Posterior cingulate gyrus (tissue), 11 donors: ENCODE results near the gene SORCS3.

Experiments
- DNase-seq, 10 donors: peaks; one replicate each; pipeline versions ENCODE4 v3.0.0 to v3.0.0-alpha.2; 2020 to 2021; ENCODE audit warnings: mixed read lengths in 3 of 10
- intact Hi-C: fragments of 100-400 bp; cut with DNase I; formaldehyde crosslinking; loops from one replicate; pipeline ENCODE4 v1.15.1; 2023

The SORCS3 gene

DNA sequence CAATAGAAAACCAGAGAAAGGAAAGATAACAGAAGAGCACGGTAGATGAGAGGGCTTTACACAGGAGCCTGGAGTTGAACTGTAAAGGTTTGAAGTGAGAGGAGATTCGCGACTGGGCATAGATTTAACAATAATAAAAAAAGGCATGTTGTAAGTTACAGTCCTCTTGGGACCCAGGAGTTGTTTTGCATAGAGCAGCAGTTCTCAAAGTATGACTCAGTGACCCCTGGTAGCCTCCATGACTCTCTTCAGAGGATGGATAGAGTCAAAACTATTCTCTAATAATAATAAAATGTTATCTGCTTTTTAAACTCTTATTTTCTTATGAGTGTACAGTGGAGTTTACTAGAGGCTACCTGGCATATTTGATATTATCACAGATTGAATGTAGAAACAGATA lies 262.3 kb downstream of the SORCS3 start:
- intact Hi-C loops, result no loop called here
- no peak for DNase-seq

DNA sequence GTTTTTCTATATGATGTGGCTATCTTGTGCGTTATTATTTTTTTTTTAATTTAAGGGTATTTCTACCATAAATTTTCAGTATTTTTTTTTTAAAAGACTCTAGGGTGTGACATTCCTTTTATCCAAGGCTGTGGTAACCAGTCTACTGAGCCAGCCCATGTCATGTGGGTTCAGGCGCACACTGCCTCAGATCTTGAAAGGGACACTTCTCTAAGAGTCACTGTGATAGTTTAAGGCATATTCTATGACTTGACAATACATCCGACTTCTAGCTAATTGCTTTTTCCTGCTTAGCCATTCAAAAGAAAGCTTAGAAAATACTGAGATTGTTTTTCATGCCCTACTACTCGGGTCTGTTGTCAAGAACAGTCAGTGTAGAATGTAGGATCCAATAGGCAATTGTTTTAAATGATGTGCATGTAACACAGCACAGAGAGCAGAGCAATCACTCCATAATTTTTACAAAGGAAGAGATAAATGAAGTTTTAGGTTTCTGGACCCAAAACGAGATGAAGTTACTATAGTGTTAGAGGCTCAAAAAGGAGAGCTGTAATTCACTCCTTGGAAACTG lies 263.7 kb downstream of the SORCS3 start:
- no peak for DNase-seq
- intact Hi-C loops, result no loop called here

DNA sequence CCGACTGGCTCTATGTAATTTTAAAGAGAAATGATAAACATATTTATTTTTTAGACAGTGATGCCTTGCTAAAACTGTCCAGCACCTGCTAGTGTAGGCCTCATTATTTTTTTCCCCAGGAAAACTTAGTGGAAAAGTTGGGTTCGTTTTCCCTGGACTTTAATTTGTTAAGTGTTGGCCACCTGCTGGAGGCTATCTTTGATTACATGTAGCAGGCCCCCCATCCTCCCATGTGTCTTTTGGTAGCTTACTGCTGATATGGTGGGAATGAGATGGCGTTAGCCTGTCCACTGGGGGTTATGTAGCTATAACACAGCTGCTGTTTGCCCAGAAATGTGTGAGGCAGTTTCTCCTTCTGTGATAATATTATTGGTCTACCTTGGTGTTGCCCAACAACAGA lies 265.0 kb downstream of the SORCS3 start:
- intact Hi-C loops, result no loop called here

DNA sequence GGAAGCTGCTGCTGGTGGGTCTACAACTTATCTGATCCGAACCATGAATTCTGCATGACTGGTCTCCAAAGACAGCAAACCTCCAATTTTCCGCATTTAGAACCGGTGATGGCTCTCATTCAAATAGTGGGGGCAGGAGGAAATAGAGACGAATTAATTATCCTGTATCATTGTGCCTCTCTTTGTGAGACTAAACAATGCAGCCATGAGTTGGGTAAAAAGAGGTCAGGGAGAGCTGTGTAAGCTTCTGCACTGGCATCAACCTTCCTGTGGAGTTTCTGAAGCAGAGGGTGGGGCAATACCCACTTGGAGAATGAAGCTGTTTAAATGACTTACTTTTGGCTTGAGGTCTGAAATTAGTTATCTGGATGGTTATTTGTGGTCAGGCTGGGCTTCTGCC lies 266.4 kb downstream of the SORCS3 start:
- DNase-seq, result no peak
- intact Hi-C loops, result no loop called here

More for the DNA sequence above, 265.0 kb downstream of the SORCS3 start:
- no peak for DNase-seq

DNA sequence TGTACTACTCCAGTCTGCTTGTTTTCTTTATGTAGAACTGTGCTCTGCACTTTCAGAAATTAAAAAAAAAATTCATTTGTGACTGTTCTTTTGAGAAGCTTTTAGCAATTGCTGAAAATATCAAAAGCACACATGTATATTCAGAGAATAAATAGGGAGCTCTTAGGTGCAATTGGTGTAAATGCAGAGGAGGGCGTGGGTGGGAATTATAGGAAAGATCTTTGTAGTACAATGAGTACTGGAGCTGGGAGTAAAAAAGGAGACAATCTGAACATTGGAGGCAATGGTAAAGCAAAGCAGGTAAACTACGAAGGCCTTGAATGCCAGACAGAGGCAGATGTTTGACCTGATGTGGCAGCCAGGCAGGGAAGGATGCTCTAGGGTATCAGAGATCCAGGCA lies 267.5 kb downstream of the SORCS3 start:
- intact Hi-C loops, result no loop called here
- DNase-seq, result no peak

DNA sequence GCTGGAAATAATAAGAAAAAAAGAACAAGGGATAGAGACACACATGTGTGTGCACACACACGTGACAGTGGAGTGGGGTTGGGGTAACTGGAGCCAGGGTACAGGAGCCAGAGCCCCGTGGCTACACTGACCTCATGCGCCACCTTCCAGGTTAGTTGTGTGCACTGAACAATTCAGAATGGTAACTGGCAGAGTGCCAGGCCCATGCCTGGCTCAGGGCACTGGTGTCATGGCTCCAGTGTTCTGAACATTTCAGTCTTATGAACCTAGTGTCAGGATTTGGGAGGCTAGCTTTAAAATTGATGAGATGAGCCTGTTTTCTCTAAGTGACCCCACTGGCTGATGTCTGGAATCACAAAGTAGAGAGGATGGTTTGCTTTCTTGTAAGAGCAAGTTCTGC lies 269.6 kb downstream of the SORCS3 start:
- DNase-seq, result no peak
- intact Hi-C loops, result no loop called here

DNA sequence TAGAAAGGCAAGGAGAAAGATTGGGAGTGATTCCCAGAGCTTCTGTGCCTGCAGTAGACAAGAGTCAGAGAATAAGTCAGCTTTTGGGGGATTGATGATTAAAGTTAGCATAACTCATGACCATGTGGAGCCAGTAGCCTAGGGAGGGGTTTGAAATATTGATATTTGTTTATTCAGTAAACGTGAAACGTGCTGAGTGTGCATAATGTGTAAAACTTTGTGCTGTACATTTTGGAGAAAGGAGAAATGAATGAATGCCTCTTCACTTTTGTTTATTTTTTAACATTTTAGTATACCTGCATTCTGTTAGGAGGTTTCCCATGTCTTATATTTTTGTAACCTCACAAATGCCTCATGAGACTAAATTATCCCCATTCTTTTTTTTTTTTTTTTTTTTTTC lies 272.3 kb downstream of the SORCS3 start:
- no peak for DNase-seq
- intact Hi-C loops, result no loop called here

DNA sequence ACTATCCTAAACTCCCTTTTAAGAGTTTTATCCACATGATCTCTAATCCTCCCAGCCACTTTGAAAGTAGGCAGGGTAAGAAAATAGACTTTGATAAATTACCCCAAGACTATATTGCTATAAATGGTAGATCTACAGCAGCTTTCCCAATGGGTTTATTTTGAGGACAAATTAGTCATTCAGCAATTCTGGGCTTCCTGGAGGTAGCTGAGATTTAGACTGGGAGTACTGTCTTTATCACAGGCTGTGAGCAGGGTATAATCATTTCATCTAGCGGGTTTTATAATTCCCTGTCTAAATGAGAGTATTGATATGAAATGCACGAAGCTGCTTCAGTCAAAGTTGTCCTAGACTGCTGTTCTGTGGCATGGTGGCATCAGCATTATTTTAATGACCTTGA lies 279.4 kb downstream of the SORCS3 start:
- intact Hi-C loops, result no loop called here
- DNase-seq, result no peak

DNA sequence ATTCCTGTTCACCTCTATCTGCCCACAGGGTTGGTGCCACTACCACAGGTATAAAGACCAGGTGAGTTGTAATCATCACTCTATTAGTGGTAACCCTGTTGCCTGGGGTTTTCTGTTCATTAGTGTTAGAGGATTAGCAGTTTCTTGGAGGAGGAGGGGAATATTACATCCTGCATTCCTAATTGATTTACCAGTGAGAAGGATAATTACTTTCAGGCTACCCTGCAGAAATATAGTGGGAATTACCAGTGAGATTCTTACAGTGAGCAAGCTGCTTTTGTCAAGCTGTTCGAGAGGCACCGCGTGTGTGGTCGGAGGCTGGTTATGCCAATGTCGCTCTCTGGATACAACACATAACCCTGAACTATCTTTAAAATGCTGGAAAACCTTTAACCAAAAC lies 280.7 kb downstream of the SORCS3 start:
- DNase-seq, result no peak
- intact Hi-C loops, result no loop called here

DNA sequence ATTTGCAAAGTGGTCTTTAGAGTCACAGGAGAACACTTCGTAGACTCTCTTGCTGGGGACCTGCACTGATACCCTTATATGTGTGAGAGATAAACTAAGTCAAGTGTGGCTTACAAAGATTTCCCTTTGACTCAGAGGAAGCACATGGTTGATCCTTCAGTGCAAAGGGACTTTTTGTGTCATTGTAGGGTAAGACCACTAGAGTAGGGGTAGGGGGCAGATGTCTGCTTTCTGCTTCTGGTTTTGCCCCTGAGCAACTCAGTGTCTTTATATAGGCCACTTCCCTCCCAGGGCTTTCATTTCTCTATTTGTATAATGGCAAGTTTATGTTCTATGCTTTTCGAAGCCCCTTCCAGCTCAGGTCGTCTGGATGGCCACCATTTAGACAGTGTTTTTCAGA lies 281.7 kb downstream of the SORCS3 start:
- DNase-seq, result no peak
- intact Hi-C loops, result no loop called here

DNA sequence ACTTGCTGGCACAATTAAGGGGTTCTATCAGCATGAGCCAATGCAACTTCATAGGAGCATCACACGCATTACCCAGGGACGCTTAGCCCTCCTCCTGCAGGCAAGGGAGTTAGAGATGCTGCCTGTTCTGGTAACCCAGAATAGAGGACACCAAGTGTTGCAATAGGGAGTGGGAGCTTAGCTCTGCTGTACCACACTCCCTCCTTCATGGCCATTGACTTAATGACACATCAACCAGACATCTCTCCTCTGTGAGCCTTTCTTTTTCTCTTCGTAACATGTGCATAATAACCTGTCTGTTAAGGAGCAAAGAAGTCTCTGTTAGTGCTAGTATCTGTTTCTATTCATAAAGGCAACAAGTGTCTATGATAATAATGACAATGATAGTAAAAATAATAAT lies 282.4 kb downstream of the SORCS3 start:
- no peak for DNase-seq
- intact Hi-C loops, result no loop called here

DNA sequence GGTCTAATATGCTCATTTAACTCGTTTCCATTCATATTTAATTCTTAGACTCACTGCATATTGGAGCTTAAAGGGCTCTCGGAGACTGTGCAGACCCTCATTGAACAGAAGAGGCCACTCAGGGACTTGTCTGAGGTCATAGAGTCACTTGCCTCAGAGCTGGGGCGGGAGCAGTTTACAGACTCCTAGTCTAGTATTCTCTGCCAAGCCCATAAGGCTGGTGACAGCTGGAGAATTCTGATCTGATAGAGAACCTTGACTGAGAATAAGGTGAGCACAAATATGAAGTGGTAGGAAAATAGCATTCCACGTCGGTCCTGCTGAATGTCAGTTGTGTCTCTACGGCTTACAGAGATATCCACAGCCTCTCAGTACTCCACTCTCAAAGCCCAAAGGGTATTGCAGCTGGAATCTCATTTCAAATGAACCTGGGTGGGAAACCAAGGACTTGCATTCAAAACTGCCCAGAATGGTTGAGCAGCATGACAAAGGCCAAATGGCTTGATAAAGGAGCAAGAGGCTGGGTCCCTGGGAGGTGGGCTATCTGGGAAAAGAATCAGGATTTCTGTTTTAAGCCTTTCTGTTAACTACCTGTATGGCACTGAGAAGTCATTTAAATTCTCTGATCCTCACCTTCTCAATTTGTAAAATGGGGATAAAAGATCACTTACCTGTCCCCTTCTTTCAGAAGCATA lies 283.2 kb downstream of the SORCS3 start:
- intact Hi-C loops, result no loop called here
- no peak for DNase-seq

DNA sequence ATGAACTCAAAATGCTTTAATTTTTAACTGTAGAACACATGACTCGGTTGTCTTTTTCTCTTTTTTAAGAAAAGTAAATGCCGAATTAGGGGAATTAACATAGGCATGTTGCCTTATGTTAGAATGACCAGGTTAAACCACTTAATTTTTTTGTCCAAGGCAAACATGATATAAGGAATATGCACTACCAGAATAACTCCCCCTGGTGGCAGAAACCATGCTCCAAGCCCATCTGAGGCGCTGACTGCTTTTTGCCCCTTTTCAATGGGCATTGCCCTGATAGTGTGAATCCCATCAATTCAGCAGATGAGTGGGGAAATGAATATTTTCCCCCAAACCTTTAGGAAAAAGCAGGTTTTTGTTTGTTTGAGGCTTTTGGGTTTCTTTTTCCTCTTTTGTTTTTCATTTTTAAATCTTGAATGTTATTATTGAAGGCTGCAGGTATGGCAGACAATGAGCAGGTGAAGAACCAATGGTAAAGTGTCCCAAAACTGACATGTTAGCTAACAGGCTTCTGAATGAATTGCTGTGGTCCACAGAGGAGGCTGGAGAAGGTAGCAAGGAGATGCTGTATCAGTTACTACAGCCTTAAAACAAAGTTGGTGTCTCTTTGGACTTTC lies 284.3 kb downstream of the SORCS3 start:
- intact Hi-C loops, result loop anchor here (5.0 kb wide), 1 partner anchor 283 kb away; the partner anchor contains the start of gene SORCS3
- DNase-seq, result peak in 4 of 10 donors; percentile 22 to 44 (median 31)

DNA sequence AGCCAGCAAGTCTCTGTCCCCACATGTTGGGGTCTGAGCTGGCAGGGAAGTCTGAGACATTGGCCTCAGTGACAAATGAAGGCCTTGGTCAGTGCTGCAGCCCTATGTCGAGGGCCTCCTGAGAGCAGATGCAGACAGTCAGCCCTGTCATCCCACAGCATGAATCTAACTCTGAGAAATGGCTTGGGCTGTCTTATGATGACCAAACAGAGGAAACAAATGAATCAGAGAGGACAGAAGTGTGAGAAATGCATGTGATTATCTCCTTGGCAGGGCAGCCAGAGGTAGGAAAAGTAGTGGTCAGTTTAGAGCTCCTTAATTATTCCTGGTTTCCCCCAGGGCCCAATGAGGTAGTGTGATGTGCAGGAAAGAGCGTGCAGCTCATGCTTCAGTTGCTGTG lies 287.6 kb downstream of the SORCS3 start:
- intact Hi-C loops, result loop anchor here (5.0 kb wide), 1 partner anchor 286 kb away; the partner anchor contains the start of gene SORCS3
- DNase-seq, result no peak

DNA sequence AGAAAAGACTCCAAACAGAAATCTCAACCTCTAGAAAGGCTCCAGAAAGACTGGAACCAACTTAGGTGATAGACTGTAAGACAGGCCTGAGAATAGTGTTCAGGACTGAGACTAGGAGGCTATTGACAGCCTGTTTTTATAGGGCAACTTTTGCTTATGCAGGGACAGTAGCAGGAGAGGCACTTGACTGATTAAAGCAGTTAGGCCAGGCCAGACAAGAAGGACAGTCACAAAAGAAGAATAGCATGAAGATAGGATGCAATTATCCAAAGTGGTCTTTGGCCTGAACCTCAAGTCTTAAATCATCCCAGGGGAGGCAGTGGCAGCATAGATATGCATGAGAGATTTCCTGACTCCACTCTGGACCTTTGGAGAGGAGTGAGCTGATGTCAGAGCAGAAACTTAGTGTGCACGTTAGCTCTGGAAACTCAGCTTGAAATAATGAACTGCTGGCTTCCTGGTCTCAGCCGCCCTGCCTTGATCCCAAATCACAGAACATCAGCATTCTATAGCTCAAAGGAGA lies 290.6 kb downstream of the SORCS3 start:
- DNase-seq, result no peak
- intact Hi-C loops, result no loop called here

DNA sequence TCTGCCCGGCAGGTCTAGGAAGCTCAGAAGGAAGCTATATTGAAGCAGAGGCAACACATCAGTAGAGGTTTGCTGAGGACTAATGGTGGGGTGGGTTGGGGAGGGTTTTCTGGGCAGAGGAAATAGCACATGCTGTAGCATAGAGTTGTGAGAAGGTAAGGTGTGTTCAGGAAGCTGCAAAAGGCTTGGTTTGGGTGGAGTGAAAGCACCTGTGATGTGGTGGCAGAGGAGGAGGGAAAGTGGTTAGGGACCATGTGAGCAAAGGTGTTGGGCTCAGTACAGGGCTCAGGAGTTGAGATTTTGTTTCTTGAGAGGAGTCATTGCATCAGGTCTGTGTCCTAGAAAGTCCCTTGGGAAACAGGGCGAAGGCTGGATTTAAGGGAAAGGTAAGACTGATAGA lies 294.6 kb downstream of the SORCS3 start:
- intact Hi-C loops, result no loop called here

DNA sequence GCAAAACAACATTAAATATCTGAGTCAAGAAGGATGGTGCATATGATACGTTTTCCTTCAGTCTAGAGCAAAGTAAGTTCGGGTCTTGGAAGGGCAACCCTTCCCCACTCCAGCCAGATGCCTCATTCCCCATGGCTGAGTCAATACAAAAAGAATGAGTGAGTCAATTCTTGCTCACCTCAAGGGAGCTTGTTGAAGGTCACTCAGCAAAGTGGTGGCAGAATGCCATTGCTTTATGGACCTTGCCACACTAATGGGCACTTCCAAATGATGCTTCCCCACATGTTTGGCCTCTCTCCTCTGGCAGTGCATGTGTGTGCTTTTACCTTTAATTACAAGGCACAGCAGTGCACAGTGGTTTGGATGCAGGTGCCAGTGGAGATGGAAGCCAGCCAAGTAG lies 296.5 kb downstream of the SORCS3 start:
- DNase-seq, result no peak
- intact Hi-C loops, result no loop called here

More for the DNA sequence above, 294.6 kb downstream of the SORCS3 start:
- no peak for DNase-seq

DNA sequence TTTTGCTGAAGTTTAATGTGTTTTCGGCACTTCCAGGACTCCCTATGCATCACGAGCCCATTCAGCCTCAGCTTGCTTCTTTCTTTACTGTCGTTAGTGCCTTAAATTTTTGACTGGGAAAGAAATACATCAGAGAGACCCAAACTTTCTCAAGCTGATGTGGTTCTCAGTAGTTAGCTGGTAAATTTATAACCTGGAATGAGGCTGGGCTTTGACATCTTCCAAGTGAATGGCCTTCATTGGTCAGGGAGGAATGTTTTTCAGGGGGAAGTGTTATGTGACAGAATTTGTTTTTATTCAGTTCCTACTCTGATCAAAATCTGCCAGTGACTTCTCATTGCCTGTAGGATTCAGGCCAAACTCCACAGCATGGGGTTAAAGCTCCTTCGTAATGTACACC lies 296.9 kb downstream of the SORCS3 start:
- DNase-seq, result no peak
- intact Hi-C loops, result no loop called here

DNA sequence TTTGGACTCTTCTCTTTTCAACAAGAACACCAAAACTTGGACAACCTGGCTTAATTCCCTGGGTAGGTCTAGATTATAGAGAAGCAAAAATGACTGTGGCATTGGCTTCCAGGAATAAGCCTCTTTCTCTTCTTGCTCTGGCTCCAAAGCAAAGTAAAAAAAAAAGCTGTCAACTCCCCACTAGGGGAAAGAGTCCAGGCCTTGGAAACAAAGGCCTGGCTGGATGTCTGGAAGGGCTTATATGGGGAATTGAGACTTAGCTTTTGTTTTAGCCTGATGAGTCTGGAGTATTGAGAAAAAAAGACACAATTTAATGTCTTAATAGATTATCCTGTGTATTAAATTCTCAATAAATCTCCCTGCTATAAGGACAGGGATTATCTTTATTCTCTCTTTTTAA lies 300.6 kb downstream of the SORCS3 start:
- intact Hi-C loops, result no loop called here
- no peak for DNase-seq

DNA sequence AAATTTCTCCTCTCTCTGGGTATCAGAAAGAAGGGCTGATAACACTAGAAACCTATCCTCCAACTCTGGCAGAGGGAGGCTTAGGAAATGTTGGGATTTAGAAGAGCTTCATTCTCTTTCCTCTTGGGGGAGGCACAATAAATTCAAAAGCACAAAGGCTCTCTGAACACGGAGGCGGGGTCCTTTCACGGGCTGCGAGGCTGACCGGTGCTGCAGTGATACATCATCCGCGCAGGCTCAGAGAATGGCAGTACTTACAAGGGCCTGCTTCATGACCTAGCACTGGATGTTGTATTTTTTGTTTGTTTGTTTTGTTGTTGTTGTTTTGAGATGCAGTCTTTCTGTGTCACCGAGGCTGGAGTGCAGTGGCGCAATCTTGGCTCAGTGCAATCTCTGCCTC lies 306.2 kb downstream of the SORCS3 start:
- DNase-seq, result no peak
- intact Hi-C loops, result no loop called here

DNA sequence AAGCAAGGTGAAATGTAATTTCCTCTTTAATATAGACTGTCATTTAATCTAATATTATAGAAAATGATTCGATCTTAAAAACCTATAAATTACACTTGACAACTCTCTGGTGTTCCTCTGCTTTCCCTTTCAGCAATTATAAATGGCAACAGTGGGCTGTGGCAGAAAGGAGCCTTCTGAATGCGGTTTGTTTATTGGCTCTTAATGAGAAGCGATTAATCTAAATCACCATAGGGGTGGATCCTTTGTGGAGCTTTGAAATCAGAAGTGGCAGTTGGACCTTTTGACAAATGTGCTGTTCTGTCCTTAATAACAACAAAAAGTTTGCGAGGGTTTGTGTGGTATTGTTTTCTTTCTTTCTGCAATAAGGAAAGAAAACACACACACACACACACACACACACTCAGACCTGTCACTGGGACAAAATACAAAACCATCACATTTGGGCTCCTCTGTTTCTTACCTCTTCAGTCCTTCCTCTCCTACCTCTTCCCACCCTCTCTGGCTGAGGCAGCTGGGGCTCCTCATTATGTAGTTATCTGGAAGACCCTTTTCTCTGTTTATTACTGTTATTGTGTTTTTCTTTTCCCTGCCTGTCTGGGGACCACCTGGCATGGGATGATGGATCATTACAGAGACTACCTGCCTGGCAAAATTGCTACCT lies 316.2 kb downstream of the SORCS3 start:
- no peak for DNase-seq
- intact Hi-C loops, result no loop called here
